Eye (tissue), 1 donor: ENCODE measurements around the gene HOXD1.
A peak's percentile ranks its signal among the peaks of the same experiment; 100 is the strongest.

Experiments
- DNase-seq: peaks from one replicate; pipeline ENCODE4 v3.0.0-alpha.2; 2015

Gene HOXD1

DNA sequence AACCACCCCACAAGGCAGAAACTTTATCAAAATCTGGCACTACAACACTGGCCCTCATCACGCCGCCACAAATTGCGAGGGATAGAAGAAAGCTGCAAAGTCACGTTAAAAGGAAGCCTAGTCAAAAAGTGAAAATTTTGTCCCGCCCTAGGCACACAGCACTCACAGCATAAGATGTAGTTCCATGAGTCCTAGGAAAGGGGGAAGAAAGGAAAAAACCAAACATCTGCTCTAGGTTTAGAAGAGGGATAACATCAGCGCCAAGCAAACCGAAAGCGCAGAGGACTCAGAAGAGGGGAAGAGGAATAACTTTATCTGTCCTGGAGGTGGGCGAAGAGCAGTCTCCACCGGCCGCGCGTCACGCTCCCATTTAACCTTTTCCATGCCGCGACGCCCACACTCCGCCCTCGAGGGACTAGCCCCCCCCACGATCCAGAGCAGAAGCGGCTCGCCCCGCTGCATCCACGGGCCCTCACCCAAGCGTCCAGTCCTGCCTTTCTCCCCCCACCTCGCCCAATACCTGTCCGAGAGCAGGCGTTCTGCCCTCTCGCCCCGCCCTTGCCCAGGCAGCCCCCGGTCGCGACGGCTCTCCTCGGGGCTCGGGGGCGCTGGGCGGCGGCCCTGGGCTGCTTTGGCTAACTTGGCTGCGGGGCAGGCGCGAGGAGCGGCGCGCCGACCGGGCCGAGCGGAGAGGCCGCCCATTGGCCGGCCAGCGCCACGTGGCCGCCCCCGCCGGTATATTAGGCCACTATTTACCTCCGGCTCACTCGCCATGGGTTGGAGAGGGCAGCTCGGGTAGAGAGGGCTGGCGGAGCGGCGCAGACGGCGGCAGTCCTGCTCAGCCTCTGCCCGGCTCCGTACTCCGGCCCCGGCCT lies at the start of gene HOXD1:
TSS of gene HOXD1 (plus strand) at position 770 of the 875 bp plus-strand sequence. CDS start 134 bp downstream, outside the sequence.
- peak; percentile 67 for DNase-seq

DNA sequence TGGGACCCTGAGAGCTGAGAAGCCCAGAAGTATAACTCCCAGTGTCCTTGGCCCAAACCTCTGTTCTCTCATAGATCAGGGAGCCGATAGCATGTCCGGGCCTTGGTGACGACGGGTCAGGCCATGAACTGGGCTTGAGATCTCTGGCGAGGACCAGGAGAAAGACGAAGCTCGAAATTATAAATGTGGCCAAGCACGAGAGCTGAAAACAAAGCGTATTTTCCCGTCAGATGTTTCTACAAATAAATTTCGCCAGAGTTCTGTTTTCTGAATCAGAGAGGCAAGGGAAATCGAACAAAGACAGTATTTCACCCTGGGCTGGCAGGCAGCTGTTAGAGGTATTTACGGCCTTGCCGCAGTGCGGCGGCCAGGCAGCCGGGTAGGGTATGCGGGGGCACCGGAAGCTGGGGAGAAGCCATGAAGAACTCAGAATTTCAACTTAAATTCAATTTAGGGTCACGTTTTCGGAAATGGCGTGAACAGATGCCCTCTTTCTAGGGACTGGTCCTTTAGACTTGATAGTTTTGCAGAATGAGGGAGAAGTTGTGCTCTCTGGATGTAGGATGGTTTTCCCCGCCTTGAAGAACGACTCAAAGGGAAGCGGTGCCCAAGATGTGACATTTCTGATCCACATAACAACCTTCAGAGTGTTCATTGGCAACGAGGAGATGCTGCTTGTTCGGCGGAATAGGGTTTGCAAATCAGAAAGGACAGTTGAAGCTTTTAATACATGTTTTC lies 49.4 kb upstream of the HOXD1 start:
- peak; percentile 69 for DNase-seq

DNA sequence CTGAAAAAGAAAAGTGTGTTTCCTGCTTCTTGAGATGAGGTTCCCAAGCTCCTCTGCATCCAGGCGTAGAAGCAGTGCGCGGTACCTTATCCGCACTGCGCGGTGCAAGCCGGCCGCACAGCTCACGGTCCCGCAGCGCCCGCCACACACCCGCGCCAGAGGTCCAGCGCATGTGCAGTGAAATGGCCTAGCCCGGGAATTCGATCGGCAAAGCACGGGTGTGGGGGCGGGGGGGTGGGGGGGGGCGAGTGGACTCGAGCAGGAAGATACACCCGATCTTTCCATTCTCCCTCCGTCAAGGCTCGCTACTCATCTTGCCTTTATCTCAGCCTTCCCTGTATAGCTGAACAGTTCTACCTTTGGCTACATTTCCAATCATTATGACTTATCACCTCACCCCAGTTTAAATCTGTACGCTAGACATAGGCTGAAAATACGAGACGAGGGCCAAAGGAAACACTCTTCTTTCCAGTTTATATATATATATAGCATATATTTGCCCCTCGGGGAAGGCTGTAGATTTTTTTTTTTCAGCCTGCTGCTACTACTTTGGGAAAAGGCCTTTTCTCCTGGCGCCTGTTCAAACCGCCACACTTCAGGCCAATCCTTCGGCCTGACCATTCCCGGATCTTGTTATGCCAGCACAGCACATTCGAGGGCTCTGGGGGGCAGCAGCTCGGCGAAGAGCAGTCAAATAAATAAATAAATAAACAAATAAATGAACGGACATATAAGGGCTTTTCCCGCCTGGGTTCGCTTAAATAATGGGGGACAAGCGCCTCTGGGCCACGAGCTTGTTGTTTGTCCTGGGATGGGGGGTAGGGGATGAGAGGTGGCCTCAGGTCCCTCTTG lies 48.6 kb upstream of the HOXD1 start:
- no peak for DNase-seq

DNA sequence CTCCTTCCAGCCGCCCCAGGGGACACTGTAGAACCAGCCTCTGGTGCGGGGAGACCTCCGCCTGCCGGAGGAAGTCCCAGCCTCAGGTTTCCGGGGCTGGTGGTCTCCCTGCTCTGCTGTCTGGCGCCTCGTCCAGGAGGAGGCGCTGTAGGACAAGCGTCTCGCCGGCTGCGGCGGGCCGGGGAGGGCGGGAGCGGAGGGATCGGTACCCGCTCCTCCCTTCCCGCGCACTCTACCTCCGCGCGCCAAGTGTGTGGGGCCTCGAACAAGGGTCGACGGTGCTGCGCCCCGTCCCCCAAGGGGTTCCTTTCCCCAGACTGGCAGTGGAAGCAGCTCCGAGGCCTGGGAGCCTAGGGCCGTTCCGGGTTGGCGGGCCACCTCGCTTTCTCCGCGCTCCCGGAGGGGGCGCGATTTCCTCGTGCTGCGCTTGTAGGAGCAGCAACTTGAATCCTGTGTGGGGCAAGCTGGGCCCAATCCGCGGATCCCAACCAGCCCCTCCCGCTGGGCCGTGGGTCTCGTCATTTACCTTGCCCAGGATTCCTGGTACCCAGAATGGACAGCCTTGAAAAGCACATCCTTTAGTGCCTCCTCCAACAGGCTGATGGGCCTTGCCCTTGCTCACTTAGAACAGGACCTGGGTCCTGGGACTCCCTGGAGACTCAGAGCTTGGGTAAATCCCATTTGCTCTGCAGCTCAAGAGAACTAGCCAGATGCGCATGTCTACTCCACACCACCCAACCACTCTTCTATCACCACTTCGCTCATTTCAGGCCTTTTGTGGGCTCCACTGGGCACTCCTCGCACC lies 47.8 kb upstream of the HOXD1 start:
- peak; percentile 95 for DNase-seq

DNA sequence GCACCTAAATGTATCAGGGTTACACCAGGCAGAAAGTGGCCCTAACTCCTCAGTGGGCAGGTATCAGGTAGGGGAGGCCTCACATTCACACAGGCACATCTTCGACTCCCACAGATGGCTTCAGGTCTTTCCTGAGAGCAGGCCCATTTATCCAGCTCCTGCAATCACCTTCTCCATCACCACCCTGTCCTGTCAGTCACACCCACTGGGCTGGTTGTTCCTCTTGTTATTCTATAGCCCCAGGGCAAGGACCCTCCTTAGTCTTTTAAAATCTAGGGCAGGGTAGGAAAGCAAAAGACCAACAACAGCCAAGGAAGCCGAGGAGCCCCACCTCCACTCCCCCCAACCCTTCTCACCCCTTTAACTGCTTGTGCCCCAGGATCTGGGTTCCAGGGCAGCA lies 46.2 kb upstream of the HOXD1 start:
- no peak for DNase-seq

DNA sequence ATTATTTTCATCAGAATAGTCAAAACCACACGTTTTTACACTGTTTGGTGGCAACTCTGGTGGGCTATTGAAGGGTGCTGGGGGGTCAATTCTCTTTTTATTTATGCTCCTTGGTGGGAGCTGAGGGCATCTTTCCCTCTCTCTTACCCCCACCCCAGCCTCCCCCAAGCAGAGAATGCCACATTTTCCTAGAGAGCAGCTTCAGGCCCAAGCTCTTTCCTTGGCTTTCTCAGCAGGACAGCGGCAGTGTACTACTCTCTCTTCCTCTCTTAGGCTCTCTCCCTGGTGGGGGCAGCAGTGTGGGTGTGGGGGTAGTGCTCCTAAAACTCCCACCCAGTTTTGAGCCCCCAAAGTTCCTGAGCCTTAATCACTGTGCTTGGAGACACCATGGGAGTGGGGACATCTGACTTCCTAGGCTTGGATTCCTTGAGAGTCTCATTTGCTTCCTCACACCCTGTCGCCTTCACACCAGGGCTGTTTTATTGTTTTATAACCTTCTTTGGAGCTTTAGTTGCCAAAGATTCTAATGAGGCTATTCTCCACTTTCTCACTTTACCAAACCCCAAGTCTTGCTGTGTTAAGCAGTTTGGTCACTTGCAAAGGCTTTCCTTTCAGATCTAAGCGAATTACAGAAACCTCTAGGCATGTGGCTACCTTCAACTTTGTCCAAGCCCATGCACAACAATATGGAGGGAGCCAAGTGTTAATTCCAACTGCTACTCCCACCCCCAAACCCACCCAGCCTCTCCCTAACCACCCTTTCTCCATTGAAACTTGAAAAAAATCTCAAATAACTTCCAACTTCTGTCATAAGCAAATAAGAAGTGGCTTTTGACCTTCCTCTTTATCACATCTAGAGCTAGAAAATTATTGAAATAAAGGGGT lies 43.1 kb upstream of the HOXD1 start:
- no peak for DNase-seq

DNA sequence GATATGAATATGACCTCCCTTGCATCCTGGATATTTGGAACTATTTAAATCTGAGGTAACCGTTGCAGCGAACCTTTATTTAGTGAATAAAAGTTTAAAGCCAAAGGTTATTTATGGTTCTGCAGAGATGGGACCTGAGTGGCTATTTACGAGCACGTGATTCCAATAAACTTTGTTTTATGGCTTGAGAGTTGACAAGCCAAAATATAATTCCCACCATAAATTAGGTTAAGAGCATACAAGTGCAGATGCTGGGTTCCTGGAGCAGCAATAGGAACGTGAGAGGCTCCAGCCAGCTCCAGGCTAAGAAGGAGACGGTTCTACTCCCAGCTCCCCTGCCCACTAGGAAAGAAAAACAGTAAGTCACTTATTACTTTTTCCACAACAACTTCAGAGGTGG lies 42.4 kb upstream of the HOXD1 start:
- no peak for DNase-seq

DNA sequence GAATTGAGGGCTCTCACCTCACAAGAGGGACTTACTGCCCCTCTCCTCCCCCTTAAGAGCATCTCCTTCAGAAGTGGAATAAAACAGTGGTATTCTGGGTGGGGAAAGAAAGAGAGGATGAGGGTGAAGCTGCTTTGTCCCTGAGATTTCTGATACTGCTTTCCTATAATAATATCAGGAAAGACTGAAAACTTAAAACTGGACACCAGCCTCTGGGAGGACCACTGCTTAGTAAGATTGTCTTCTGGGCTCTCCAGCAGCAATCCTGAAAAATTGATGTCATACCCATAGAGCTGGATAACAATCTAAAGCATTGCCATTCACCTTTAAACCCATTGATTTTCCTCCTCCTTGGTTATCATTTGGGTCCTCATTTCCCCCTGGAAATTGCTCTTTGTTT lies 41.8 kb upstream of the HOXD1 start:
- DNase-seq, result peak; percentile 29

DNA sequence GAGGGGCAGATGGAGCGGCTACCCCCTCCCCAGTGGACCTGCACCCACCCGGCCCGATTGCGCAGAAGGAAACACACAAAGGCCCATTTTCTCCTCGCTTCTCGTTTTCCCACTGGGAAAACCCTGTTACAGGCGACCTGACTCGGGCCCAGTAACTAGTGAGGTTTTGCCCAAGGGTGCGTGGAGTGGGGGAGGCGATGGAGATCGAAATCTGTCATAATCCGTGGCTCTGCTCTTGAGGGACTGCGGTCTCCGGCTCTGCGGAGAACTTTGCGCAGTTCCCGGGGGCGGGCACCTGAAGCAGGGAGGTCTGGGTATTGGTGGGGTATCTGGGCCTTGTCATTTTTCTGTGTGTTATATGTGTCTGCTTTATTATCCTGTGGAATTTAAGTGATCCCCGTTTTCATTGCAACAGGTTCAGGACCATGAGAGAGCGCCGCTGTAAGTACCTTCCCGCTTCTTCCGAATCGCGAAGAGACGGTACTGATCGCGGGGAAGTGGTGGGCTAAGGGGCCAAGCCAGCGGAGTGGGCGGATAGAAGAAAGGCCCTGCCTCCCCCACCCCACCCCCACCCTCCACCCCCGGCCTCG lies 41.2 kb upstream of the HOXD1 start:
- peak; percentile 26 for DNase-seq

DNA sequence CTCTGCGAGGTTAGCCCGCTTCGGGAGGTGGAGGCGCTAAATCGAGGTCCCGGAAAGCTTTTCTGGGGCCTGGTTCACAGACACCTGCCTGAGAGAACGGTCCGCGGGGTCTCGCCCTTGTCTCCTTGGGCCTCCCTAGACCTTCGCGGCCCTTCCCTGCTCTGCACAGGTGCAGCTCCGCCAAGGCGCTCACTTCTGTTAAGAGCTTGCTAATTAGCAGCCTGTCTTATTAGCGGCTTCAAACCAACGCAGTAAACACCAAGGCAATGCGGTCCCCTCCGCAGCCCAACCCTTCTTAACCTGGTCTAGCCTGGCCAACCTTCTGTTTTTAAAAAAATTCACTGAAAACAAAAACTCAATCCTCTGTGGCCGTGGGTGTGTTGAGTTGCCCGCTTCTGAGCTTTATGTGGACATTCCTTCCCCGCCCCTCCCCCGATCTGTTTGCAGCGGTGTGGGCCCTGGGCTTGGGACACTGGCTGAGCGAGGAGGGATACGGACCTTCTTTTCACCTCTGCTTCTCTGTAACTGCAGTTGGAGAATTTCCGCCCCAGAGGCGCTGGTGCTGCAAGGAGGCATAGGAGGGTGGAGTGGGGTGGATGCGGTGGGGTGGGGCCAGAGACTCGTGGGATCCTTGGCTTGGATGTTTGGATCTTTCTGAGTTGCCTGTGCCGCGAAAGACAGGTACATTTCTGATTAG lies 40.5 kb upstream of the HOXD1 start:
- peak; percentile 32 for DNase-seq

DNA sequence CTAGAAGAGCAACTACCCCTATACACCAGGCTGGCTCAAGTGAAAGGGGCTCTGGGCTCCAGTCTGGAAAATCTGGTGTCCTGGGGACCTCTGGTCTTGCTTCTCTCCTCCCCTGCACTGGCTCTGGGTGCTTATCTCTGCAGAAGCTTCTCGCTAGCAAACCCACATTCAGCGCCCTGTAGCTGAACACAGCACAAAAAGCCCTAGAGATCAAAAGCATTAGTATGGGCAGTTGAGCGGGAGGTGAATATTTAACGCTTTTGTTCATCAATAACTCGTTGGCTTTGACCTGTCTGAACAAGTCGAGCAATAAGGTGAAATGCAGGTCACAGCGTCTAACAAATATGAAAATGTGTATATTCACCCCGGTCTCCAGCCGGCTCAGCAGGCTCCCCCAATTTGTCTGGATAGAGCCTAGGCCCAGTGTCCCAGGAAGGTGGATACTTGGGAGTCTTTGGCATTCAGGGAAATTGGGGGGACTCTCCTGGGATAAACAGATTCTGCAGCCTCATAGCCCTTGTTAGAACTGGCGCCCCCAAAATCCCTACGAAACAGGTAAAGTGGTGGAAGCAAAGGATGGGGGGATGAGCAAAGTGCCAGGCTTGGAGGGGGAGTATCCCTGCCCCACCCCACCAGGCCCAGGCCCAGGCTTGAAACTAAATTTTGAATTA lies 39.6 kb upstream of the HOXD1 start:
- DNase-seq, result peak; percentile 50

DNA sequence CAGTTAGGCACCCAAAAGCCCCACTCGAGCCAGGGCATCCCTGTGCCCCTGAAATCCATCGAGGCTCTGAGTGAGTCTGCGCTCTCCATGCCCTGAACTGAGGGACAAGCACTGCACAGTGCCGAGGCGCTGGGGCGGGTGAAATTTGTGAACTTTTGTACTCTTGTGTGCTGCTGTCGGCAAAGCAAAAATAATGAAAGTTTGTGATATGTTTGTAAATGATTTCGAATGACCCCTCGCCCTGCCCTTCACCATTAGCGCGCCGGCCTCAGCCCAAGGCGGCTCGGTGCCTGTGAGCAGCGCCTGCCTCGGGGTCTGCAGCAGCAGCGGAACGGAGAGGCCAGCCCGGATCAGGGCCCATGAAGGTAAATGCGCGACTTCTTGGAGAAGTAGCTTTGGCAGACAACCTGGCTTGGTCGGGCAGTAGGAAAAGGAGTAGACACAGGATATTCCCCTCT lies 39.0 kb upstream of the HOXD1 start:
- peak; percentile 28 for DNase-seq

DNA sequence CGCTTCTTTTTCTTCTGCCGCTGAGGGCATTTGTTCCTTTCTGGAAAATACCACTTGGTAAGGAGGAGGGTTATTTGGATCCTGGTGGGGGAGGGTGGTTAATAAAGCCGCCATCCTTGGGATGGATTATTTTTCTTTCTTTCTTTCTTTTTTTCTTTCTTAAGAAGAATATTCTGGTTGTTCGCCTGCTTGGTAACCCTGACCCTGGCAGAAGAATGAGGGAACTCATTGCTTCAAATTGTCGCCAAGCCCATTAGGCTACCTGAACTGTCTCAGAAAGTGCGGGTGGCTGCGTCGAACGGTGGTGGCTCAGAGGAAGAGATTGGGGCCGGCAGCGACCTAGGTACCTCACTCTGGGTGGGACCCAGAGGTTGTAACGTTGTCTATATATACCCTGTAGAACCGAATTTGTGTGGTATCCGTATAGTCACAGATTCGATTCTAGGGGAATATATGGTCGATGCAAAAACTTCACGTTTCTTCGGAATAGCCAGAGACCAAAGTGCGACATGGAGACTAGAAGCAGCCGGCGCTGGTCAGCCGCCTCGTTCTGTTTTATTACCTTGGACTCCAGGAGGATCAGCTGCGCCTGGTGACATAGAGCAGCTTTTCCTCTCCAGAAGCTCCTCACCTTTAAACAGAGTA lies 38.4 kb upstream of the HOXD1 start:
- peak; percentile 45 for DNase-seq

DNA sequence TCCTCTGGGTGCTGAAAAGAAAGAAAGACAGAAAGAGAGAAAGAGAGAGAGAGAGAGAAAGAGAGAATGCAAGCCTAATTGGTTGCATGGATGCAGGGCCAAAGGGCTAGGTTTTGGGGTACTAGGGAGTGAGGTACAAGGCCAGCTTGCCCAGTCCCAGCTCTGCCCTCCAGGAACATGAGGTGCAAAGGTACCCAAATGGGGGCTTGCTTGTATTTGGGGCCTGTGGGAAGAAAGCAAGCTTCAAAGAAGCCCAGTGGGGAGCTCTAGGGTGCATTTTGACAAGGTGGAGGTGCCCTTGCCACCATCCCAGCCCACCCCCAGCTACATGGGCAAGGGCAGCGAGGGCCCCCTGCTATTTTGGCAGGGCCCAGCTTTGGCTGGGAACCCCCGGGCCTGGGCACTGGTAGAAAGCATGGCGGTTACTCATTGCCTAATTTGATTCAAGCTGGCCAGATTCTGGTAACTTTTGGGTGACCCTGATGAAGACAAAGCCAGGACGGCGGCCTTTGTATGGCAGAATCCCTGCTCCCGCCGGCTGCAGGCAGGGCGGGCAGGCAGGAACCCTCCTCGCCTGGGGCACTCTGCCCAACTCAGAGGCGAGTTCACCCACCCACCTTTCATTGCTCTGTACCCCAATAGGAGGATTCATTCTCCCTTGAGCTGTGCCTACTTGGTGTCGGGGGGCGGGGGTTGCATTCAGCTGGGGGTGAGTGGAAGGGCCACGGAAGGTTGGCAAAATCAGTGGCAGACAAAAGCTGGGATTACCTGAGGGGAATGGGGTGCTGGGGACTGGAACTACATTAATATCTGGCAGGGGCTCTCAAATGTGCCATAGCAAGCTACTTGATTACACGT lies 37.7 kb upstream of the HOXD1 start:
- no peak for DNase-seq

DNA sequence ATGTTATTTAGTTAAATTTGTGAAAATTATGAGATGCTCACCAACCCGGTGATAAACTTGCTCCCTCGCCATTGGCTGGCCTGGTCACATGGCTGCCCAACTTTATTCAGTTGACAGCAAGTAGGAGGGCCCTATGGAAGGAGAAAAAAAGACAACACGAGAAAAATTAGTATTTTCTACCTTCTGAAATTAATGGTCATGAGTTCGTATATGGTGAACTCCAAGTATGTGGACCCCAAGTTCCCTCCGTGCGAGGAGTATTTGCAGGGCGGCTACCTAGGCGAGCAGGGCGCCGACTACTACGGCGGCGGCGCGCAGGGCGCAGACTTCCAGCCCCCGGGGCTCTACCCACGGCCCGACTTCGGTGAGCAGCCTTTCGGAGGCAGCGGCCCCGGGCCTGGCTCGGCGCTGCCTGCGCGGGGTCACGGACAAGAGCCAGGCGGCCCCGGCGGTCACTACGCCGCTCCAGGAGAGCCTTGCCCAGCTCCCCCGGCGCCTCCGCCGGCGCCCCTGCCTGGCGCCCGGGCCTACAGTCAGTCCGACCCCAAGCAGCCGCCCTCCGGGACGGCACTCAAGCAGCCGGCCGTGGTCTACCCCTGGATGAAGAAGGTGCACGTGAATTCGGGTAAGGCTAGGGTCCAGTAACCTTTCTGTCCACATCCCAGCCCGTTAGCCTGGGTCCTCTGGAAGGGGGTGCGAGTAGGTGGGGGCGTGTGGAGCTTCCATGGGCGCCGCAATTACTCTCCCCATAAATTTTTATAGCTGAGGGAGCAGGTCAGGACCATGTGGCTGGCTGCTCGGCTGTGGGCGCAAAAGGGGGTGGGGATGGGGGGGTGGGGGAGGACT lies 36.8 kb upstream of the HOXD1 start, which contains the start of gene HOXD4:
TSS of gene HOXD4 (plus strand) at position 109 of the 846 bp plus-strand sequence. CDS start at position 193, 84 bp downstream.
- DNase-seq, result peak; percentile 33

DNA sequence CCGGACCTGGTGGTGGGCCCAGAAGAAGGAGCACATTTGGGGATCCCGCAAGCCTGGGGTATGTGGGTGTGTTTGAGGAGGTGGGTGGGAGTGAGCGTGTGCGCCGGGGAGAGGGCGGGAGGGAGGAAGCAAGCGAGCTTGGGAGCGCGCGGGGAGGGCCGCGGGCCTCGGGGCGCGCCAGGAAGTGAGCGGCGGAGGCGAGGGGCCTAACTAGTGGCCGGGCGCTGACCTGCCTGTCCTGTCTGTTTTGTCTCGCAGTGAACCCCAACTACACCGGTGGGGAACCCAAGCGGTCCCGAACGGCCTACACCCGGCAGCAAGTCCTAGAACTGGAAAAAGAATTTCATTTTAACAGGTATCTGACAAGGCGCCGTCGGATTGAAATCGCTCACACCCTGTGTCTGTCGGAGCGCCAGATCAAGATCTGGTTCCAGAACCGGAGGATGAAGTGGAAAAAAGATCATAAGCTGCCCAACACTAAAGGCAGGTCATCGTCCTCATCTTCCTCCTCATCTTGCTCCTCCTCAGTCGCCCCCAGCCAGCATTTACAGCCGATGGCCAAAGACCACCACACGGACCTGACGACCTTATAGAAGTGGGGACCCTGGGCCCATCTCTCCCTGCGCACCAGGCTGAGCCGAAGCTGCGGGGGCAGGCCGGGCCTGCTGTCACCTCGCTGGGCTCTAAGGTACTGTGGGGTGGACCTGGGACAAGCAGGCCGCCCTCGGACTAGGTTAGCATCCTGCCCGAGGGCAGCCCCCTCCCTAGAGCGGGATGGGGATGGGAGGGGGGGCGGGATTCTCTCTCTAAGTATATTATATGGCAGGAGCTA lies 35.9 kb upstream of the HOXD1 start:
- DNase-seq, result no peak
